ENCODE measurements around the gene AUTS2.

DNA sequence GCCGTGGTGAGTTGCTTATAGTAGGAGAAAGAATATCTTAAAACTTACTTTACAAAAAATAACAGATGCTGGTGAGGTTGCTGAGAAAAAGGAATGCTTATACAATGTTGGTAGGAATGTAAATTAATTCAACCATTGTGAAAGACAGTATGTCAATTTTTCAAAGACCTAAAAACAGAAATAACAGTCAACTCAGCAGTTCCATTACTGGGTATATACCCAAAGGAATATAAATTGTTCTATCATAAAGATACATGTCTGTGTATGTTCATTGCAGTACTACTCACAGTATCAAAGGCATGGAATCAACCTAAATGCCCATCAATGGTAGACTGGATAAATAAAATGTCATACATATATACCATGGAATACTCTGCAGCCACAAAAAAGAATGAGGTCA is 420.4 kb downstream of the AUTS2 start:
- TF ChIP-seq ZNF431 (CRISPR knock-in tag; IDR thresholded peaks at IDR 0.05): no peak
- no peak for TF ChIP-seq POLR2A (conservative IDR thresholded peaks at IDR 0.05)
- TF ChIP-seq, protein P1, sequence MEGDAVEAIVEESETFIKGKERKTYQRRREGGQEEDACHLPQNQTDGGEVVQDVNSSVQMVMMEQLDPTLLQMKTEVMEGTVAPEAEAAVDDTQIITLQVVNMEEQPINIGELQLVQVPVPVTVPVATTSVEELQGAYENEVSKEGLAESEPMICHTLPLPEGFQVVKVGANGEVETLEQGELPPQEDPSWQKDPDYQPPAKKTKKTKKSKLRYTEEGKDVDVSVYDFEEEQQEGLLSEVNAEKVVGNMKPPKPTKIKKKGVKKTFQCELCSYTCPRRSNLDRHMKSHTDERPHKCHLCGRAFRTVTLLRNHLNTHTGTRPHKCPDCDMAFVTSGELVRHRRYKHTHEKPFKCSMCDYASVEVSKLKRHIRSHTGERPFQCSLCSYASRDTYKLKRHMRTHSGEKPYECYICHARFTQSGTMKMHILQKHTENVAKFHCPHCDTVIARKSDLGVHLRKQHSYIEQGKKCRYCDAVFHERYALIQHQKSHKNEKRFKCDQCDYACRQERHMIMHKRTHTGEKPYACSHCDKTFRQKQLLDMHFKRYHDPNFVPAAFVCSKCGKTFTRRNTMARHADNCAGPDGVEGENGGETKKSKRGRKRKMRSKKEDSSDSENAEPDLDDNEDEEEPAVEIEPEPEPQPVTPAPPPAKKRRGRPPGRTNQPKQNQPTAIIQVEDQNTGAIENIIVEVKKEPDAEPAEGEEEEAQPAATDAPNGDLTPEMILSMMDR (IDR thresholded peaks at IDR 0.05 in 2 of 3, conservative IDR thresholded peaks at IDR 0.05 in 1 of 3; ENCODE audit: insufficient read depth in 2 of 3, low read depth in 1 of 3, low read length in 3 of 3): no peak
- TF ChIP-seq, protein P2, sequence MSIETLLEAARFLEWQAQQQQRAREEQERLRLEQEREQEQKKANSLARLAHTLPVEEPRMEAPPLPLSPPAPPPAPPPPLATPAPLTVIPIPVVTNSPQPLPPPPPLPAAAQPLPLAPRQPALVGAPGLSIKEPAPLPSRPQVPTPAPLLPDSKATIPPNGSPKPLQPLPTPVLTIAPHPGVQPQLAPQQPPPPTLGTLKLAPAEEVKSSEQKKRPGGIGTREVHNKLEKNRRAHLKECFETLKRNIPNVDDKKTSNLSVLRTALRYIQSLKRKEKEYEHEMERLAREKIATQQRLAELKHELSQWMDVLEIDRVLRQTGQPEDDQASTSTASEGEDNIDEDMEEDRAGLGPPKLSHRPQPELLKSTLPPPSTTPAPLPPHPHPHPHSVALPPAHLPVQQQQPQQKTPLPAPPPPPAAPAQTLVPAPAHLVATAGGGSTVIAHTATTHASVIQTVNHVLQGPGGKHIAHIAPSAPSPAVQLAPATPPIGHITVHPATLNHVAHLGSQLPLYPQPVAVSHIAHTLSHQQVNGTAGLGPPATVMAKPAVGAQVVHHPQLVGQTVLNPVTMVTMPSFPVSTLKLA (conservative IDR thresholded peaks at IDR 0.05): no peak
- no peak for TF ChIP-seq CREM (IDR thresholded peaks at IDR 0.05; ENCODE audit: low read depth)
- TF ChIP-seq, protein P3, sequence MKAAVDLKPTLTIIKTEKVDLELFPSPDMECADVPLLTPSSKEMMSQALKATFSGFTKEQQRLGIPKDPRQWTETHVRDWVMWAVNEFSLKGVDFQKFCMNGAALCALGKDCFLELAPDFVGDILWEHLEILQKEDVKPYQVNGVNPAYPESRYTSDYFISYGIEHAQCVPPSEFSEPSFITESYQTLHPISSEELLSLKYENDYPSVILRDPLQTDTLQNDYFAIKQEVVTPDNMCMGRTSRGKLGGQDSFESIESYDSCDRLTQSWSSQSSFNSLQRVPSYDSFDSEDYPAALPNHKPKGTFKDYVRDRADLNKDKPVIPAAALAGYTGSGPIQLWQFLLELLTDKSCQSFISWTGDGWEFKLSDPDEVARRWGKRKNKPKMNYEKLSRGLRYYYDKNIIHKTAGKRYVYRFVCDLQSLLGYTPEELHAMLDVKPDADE (conservative IDR thresholded peaks at IDR 0.05; ENCODE audit: control insufficient read depth, low read depth, low read length): no peak
- TF ChIP-seq RAD21 (CRISPR knock-in tag; conservative IDR thresholded peaks at IDR 0.05 in 1 of 2, IDR thresholded peaks at IDR 0.05 in 1 of 2): no peak
- no peak for TF ChIP-seq TAF1 (IDR thresholded peaks at IDR 0.05; ENCODE audit: control insufficient read depth, extremely low read depth, insufficient read depth, low read length, severe bottlenecking)
